Measurements from ENCODE around the gene CLEC4M. TPM values are rescaled to one million over a fixed set of nuclear protein-coding genes. Genes with fewer than 3 reads are reported as not detected.

Gene CLEC4M
- total and polyA plus RNA-seq, 2 experiments from 2014 or later = not detected

DNA sequence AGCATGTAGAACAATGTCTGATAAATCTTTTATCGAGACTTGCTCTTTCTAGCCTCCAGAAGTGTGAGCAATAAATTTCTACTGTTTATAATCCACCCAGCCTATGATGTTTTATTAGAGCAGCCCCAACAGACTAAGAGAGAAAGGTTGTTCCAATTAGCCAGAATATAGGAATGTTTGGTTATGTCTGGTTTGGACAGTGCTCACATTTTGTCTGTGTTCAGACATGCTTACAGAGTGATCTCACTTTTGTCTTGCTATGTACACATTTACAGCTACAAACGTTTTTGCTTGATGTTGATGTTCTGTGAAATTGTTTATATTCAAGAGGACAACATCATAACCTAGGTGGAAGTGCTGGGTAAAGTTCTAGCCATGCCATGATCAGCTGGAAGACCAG, 48.9 kb downstream of the CLEC4M start:
- H3K4me2 ChIP-seq = no peak overlapping the region
- ATAC-seq (no peak), DNase-seq (ENCODE audit: low spot score) (no peak)
- Mint-ChIP-seq H3K4me3 (no peak overlapping the region), H3K27me3 (ENCODE audit: insufficient read depth, low read depth, poor library complexity) (peaks cover 5% of the 10 kb centered on the region), H3K9me3 (peaks cover 29% of the 10 kb centered on the region), H3K27ac (no peak overlapping the region), H3K4me1 (peaks cover 3% of the 10 kb centered on the region; the same call in 2 of the 3 replicates), H3K36me3 (ENCODE audit: low read depth) (peaks cover 4% of the 10 kb centered on the region; the same call in 2 of the 3 replicates)
- no peaks in the 10 kb centered on the region for H3K79me2 ChIP-seq (replicated peaks; ENCODE audit: insufficient read depth)
- H3K36me3 ChIP-seq (ENCODE audit: insufficient read depth) = no peaks in the 10 kb centered on the region; the same call in 1 of the 2 replicates
- TF ChIP-seq EZH2 (IDR thresholded peaks at IDR 0.05; ENCODE audit: low read depth, unreplicated experiment) (no peak), POLR2AphosphoS5 (IDR thresholded peaks at IDR 0.05; ENCODE audit: low read depth) (no peak), EZH2phosphoT487 (IDR thresholded peaks at IDR 0.05; ENCODE audit: unreplicated experiment) (no peak), ZNF114 (CRISPR knock-in tag; IDR thresholded peaks at IDR 0.05) (no peak), JUNB (IDR thresholded peaks at IDR 0.05; ENCODE audit: unreplicated experiment) (no peak), ZNF331 (CRISPR knock-in tag; IDR thresholded peaks at IDR 0.05; ENCODE audit: low read depth) (no peak), REST (IDR thresholded peaks at IDR 0.05; ENCODE audit: unreplicated experiment) (no peak), ETS1 (IDR thresholded peaks at IDR 0.05) (no peak), CREB1 (CRISPR knock-in tag; IDR thresholded peaks at IDR 0.05; ENCODE audit: low read depth) (no peak), NANOG (IDR thresholded peaks at IDR 0.05; ENCODE audit: borderline replicate concordance) (no peak), STAT1 (IDR thresholded peaks at IDR 0.05; ENCODE audit: unreplicated experiment) (no peak), ZNF462 (CRISPR knock-in tag; IDR thresholded peaks at IDR 0.05) (no peak)
- TF ChIP-seq, protein P1, sequence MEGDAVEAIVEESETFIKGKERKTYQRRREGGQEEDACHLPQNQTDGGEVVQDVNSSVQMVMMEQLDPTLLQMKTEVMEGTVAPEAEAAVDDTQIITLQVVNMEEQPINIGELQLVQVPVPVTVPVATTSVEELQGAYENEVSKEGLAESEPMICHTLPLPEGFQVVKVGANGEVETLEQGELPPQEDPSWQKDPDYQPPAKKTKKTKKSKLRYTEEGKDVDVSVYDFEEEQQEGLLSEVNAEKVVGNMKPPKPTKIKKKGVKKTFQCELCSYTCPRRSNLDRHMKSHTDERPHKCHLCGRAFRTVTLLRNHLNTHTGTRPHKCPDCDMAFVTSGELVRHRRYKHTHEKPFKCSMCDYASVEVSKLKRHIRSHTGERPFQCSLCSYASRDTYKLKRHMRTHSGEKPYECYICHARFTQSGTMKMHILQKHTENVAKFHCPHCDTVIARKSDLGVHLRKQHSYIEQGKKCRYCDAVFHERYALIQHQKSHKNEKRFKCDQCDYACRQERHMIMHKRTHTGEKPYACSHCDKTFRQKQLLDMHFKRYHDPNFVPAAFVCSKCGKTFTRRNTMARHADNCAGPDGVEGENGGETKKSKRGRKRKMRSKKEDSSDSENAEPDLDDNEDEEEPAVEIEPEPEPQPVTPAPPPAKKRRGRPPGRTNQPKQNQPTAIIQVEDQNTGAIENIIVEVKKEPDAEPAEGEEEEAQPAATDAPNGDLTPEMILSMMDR (conservative IDR thresholded peaks at IDR 0.05; ENCODE audit: low read depth in 2 of 2) = no peak
- H3F3A ChIP-seq (replicated peaks; ENCODE audit: low read depth) = no peaks in the 10 kb centered on the region
- no peak overlapping the region for H3K27ac ChIP-seq (ENCODE audit: low read depth)
- H3K4me1 ChIP-seq (ENCODE audit: insufficient read depth) = no peaks in the 10 kb centered on the region
- no peak overlapping the region for H2AFZ ChIP-seq
- H3K4me3 ChIP-seq = no peak overlapping the region
- no peaks in the 10 kb centered on the region for H3K27me3 ChIP-seq (ENCODE audit: insufficient read depth)
- no peaks in the 10 kb centered on the region for H4K20me1 ChIP-seq (replicated peaks; ENCODE audit: insufficient read depth)
- no peaks in the 10 kb centered on the region for H3K9me2 ChIP-seq (ENCODE audit: insufficient read depth)

Measured in GM23338 (cell line).